ENCODE measurements around the gene C16orf92. TPM values are rescaled to one million over a fixed set of nuclear protein-coding genes. Genes with fewer than 3 reads are reported as not detected.

Gene C16orf92
- total RNA-seq, 1 donor from 2014 or later = not detected

DNA sequence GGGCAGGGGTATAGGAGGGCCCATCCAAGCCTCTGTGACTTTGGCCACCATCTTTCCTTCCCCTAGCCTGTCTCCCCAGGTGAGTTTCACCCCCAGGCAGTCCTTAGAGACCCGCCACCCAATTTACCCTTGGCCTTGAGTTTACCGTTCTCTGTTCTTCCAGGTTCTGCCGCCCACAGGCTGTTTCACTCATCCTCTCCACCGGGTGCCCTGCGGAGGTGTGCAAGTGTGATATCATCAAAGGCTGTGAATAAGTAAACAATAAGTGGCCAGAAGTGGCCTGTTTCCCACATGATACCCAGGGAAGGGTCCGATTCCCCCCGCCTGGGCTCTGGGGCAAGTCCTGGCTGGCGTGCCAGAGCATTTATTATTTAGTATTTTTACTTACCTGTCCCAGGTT lies 23.2 kb downstream of the C16orf92 start:
- TF ChIP-seq, protein P1, sequence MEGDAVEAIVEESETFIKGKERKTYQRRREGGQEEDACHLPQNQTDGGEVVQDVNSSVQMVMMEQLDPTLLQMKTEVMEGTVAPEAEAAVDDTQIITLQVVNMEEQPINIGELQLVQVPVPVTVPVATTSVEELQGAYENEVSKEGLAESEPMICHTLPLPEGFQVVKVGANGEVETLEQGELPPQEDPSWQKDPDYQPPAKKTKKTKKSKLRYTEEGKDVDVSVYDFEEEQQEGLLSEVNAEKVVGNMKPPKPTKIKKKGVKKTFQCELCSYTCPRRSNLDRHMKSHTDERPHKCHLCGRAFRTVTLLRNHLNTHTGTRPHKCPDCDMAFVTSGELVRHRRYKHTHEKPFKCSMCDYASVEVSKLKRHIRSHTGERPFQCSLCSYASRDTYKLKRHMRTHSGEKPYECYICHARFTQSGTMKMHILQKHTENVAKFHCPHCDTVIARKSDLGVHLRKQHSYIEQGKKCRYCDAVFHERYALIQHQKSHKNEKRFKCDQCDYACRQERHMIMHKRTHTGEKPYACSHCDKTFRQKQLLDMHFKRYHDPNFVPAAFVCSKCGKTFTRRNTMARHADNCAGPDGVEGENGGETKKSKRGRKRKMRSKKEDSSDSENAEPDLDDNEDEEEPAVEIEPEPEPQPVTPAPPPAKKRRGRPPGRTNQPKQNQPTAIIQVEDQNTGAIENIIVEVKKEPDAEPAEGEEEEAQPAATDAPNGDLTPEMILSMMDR (IDR thresholded peaks at IDR 0.05; ENCODE audit: unreplicated experiment) = no peak
- H3K4me3 Mint-ChIP-seq (ENCODE audit: low read depth) = no peak overlapping the region
- no peak overlapping the region for H3K27ac Mint-ChIP-seq
- no peaks in the 10 kb centered on the region for H3K36me3 Mint-ChIP-seq (ENCODE audit: insufficient read depth)
- peaks cover 8% of the 10 kb centered on the region for H3K27me3 Mint-ChIP-seq
- DNase-seq (ENCODE audit: low spot score, unreplicated experiment) = no peak
- no peaks in the 10 kb centered on the region for H3K4me1 Mint-ChIP-seq (ENCODE audit: low read depth)
- no peaks in the 10 kb centered on the region for H3K9me3 Mint-ChIP-seq (ENCODE audit: low read depth)

DNA sequence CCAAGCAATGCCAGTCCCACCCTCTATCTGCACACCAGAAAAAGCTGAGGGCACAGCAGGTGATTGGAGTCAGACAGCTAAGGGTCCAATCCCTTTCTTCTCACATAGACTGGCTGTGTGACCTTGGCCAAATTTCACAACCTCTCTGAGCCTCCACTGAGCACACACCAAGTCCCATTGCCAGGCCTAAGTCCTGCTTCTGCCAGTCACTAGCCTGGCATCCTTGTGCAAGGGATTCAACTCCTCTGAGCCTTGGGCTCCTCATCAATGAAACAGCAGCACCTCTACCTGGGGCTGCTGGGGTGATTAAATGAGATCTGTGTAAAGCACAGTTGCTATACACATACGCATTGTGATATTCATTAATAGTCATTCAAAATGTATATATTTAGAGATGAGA lies 23.6 kb downstream of the C16orf92 start:
- TF ChIP-seq, protein P1 (IDR thresholded peaks at IDR 0.05; ENCODE audit: unreplicated experiment) = no peak
- H3K27ac Mint-ChIP-seq = no peak overlapping the region

DNA sequence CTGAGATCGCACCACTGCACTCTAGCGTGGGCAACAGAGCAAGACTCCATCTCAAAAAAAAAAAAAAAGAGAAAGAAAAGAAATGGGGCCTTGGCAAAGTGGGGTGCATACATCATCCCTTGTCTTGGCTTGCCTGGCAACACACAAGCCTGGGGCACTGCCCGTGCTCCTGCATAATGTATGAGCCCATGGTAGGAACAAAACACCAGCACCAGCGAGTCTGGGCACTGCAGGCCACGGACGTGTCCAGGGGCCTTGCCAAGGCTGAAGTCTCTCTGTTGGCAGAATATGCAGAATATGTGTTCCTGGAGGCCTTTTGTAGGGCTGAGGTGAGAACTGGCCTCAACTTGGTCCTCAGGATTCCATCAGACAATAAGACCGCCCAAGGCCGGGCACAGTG lies 26.9 kb downstream of the C16orf92 start:
- Mint-ChIP-seq H3K4me3 (ENCODE audit: low read depth) (no peak overlapping the region), H3K4me1 (ENCODE audit: low read depth) (peaks cover 6% of the 10 kb centered on the region), H3K36me3 (ENCODE audit: insufficient read depth) (no peaks in the 10 kb centered on the region), H3K27me3 (peaks cover 7% of the 10 kb centered on the region), H3K9me3 (ENCODE audit: low read depth) (no peaks in the 10 kb centered on the region), H3K27ac (no peak overlapping the region)
- DNase-seq (ENCODE audit: low spot score, unreplicated experiment) = no peak
- TF ChIP-seq, protein P1 (IDR thresholded peaks at IDR 0.05; ENCODE audit: unreplicated experiment) = no peak

More for the DNA sequence above, 23.6 kb downstream of the C16orf92 start:
- no peak overlapping the region for H3K4me3 Mint-ChIP-seq (ENCODE audit: low read depth)
- no peak for DNase-seq (ENCODE audit: low spot score, unreplicated experiment)
- no peaks in the 10 kb centered on the region for H3K9me3 Mint-ChIP-seq (ENCODE audit: low read depth)
- no peaks in the 10 kb centered on the region for H3K36me3 Mint-ChIP-seq (ENCODE audit: insufficient read depth)
- peaks cover 8% of the 10 kb centered on the region for H3K27me3 Mint-ChIP-seq
- H3K4me1 Mint-ChIP-seq (ENCODE audit: low read depth) = no peaks in the 10 kb centered on the region

DNA sequence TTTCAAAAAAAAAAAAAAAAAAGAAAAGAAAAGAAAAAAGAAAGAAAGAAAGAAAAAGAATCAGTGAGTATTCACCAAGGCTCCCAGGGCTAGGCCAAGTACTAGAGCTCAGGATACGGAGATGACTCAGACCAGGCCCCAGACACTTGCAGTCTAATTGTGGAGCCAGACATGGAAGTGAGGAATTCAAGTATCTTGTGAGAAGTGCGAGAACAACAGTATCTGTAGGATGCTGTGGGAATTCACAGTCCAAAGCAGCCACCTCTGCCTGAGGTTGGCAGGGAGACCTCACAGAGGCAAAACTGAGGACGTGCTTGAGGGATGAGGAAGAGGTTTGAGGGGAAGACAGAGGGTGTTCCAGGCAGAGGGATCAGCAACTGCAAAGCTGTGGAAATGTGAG lies 28.5 kb downstream of the C16orf92 start:
- TF ChIP-seq, protein P1 (IDR thresholded peaks at IDR 0.05; ENCODE audit: unreplicated experiment) = no peak

DNA sequence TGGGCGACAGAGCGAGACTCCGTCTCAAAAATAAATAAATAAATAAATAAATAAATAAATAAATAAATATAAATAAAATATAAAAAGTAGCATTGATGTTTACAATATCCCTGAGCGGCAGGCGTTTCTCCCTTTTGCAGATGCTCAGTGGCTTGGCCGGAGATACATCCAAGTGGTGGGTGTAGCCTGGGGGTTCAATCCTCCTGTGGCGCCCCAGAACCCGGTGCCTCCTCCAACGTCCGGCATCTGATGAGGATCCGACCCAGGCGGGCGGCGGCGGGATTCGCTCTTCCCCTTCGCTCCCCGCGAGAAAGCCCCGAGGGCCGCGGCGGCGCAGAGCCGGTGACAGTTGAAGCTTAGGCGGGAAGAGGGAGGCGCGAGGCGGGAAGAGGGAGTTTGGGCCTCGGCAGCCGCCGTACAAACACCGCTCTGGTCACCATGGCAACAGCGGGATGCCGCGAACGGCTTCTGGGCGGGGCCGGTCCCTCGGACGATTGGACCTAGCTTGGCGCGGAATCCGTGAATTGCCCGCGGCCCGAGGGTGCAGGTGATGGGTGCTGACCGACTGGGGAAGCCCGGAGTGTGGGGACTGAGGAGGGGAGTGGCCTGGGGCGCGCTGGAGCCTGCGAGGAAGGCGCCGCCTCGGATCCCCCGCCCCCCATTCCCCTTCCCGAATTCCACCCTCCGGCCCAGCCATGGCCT lies 29.8 kb downstream of the C16orf92 start:
- peak; percentile 82 for DNase-seq (ENCODE audit: low spot score, unreplicated experiment)
- peaks cover 6% of the 10 kb centered on the region for H3K4me1 Mint-ChIP-seq (ENCODE audit: low read depth)
- no peaks in the 10 kb centered on the region for H3K9me3 Mint-ChIP-seq (ENCODE audit: low read depth)
- TF ChIP-seq, protein P1 (IDR thresholded peaks at IDR 0.05; ENCODE audit: unreplicated experiment) = no peak
- H3K27ac Mint-ChIP-seq = no peak overlapping the region
- no peaks in the 10 kb centered on the region for H3K36me3 Mint-ChIP-seq (ENCODE audit: insufficient read depth)
- peak overlapping the region; percentile 85 for H3K4me3 Mint-ChIP-seq (ENCODE audit: low read depth)
- no peaks in the 10 kb centered on the region for H3K27me3 Mint-ChIP-seq

More for the DNA sequence above, 28.5 kb downstream of the C16orf92 start:
- Mint-ChIP-seq H3K4me1 (ENCODE audit: low read depth) (peaks cover 6% of the 10 kb centered on the region), H3K27ac (no peak overlapping the region), H3K36me3 (ENCODE audit: insufficient read depth) (no peaks in the 10 kb centered on the region), H3K4me3 (ENCODE audit: low read depth) (peak overlapping the region; percentile 57), H3K9me3 (ENCODE audit: low read depth) (no peaks in the 10 kb centered on the region), H3K27me3 (no peaks in the 10 kb centered on the region)
- no peak for DNase-seq (ENCODE audit: low spot score, unreplicated experiment)

Data from progenitor cell of endocrine pancreas (in vitro differentiated cells).